NCI-H1436 treated with DMSO at 0.1 percent for 48 hours (cell line): ENCODE measurements around the gene TRAPPC13.
"Not testable (repeated sequence)": the region's sequence is repeated elsewhere in the genome, so short reads cannot be mapped to it uniquely, and the experiment has no call there.

ENCODE experiments used
- DNase-seq: peaks from one replicate; lab custom pipeline; 2025; lab: John Stamatoyannopoulos, UW

Gene TRAPPC13

DNA sequence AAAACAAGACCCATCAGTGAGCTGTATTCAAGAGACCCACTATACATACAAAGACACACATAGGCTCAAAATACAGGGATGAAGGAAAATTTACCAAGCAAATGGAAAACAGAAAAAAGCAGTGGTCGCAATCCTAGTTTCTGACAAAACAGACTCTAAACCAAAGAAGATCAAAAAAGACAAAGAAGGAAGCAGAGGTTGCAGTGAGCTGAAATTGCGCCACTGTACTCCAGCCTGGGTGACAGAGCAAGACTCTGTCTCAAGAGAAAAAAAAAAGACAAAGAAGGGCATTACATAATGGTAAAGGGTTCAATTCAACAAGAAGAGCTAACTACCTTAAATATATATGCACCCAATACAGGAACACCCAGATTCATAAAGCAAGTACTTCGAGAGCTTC is 51.2 kb downstream of the TRAPPC13 start:
- not testable (repeated sequence) for DNase-seq

DNA sequence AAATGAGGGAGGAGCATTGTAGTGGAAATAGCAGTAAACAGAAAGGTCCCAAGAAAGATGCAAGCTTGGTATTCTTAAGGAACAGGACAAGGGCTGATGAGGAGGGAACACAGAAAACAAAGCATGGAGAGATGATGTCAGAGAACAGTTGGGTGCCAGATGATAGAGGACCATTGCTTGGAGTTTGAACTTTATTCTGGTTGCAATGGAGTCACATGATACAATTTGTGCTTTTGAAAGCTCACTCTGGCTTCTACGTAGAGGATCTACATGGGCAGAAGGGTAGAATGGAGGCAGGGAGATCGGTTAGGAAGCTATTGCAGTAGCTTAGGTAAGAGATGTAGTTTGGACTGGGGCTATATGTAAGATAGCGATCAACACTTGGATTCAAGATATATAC is 57.3 kb downstream of the TRAPPC13 start:
- DNase-seq = no peak

DNA sequence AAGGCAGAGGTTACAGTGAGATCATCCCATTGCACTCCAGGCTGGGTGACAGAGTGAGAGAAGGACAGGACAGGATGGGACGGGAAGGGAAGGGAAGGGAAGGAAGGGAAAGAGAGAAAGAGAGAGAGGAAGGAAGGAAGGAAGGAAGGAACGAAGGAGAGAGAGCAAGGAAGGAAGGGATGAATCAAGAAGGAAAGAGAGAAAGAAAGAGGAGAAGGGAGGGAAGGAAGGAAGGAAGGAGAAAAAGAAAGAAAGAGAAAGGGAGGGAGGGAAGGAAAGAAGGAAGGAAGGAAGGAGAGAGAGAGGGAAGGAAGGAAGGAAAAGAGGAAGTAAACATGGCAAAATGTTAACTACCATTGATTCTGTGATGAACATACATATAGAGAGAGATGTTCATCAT is 68.3 kb downstream of the TRAPPC13 start:
- DNase-seq = no peak

DNA sequence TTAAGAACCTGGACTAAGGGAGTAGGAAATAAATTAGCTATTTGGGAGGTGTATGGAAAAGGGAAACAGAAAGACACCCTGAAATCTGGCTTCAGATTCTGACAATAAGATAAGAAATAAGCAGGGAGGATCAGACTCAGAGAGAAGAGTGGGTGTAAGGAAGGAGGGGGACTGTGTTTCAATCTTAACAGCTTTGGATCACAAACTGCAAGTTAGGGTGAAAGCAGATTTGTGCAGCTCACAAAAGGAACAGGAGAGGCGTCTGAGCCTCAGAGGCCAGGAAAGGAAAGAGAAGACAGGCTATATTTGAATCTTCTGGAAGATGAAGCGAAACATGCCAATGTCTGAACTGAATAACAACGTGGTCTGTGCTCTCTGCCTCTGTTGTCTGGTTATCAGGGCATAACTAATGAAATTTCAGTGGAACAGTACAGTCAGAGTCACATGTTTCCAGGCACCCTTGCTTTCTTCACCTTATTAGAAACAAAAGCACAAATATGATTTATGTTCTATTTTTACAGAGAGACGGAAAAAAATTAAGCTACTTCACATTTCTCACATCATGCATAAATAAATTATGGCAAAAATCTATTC is 70.4 kb downstream of the TRAPPC13 start:
- DNase-seq = no peak

DNA sequence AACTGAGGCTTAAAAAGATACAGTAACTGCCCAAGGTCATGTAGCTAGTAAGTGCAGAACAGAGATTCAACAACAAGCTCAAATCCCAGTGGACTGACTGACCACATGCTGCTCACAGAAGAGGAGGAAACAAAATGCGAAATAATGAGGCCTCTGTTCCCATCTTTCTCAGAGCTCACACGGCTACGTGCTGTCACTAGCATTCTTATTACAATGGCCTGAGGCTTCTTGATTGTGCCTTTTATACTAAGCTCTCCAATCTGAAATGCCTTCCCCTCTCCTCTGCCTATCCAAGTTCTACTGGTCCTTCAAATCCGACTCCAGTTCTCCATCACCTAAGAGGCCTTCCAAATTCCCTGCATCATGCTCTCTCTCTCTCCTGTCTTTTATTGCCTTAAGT is 71.1 kb downstream of the TRAPPC13 start:
- no peak for DNase-seq

DNA sequence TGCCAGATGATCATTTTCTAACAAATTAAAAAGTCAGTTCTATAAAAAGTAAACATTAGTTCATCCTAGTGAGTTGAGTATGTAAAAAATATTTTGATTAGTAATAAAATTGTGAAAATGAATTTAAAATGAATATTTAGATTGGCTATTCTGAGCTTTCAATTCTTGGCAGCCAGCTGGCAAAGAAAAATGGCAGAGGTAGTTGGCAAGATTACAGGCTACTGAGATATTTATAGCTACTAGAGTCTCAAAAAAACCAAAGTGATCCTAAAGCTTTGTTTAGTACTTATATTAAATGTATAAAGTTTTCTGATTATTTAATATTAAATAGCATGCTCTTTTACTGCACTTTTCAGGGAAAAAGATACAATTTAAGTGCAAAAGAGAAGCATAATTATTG is 72.1 kb downstream of the TRAPPC13 start:
- DNase-seq = no peak

DNA sequence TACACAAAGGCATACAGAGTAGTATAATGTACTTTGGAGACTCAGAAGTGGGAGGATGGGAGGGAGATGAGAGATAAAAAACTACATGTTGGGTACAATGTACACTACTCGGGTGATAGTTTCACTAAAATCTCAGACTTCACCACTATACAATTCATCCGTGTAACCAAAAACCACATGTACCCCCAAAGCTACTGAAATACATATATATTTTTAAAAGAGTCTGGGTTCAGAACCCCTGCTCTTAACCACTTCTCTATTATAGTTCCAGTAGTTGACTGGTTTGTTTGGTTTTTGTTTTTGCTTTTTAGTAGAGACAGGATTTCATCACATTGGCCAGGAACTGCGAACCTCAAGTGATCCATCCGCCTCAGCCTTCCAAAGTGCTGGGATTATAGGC is 74.5 kb downstream of the TRAPPC13 start:
- no peak for DNase-seq

DNA sequence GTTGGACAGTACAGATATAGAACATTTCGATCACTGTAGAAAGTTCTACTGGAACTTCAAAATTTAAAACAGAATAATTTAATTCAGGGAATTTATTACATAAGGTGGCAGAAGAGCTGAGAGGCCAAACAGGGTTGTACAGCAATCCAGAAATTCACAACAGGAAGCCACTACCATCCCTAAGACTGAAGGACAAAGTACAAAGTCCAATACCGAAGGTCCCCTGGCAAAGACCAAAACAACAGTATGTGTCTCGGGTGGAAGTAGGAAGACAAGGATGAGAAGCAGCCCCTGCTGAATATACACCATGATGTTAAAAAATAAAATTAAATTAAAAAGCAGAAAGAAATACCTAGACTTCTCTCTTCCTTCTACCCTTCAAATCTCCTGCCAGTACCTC is 77.2 kb downstream of the TRAPPC13 start:
- no peak for DNase-seq

DNA sequence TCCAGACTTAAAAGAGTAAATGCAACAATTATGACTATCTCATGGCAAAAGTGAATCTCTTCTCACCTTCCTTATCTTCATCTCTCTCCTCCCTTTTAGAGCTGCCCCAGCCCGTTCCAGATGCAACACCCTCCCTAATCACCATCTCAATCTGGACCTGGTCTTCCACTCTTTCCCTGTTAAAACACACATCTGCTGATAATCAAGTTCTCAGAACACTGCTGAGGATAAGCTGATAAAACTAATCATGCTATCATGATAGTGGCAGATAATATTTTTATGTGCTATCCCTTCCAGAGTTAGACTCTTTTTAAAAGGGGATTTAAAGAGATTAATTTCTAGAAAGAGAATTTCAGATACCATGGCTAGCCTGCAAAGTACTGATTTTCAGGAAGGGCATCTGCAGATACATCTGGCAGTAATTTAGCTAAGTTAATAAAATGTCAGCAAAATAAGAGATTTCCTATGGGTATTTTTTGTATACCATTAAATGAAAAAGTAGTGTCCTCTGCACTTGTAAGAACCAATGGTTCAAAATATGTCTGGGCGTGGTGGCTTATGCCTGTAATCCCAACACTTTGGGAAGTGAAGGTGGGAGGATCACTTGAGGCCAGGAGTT is 79.9 kb downstream of the TRAPPC13 start:
- no peak for DNase-seq

DNA sequence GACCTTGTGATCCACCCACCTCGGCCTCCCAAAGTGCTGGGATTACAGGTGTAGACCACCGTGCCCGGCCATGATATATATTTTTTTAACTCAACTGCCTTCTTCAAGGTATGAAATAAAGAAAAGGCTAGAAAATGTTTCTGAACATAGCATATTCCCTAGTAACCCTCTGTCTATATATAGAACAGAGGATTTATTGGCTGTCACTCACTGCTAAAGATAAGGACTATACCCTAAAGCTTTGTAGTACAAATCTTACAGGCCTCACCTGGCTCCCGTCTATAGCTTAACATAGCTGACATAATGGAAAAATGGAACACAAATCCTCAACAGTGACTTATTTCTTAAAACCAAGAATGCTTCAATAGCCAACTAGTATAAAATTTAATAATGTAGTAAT is 82.8 kb downstream of the TRAPPC13 start:
- DNase-seq = no peak

DNA sequence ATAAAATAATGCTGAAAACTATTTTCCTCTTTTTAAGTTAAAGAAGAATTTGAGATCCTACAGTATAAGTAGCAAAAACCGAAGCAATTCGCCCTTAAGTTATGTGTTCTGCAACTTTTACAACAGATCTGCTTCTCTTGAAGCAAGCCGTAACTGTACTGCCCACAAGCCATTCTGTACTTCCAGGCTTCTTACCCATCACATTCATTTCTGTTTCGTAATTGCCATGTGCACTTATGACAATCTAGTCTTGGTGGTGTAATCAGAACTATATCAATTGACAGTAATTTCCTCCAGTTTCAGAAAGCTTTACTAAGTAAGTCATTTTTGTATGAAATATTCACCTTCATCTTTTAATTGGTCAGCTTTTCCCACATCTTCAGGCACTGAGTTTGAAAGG is 83.3 kb downstream of the TRAPPC13 start:
- DNase-seq = no peak
